HG03558 (cell line): ENCODE results near the gene HTR5A.

Source experiments
- ATAC-seq: cut with Tn5 transposase; IDR thresholded peaks from one replicate; pipeline ENCODE4 v1.9.1; 2021; ENCODE audit warnings: moderate number of reproducible peaks; ENCODE audit not compliant: unreplicated experiment; ENCODE audit errors: extremely low read depth

The HTR5A gene

GRCh38 chr7:155084021-155084420, 13.9 kb downstream of the HTR5A start:
- no peak for ATAC-seq

DNA sequence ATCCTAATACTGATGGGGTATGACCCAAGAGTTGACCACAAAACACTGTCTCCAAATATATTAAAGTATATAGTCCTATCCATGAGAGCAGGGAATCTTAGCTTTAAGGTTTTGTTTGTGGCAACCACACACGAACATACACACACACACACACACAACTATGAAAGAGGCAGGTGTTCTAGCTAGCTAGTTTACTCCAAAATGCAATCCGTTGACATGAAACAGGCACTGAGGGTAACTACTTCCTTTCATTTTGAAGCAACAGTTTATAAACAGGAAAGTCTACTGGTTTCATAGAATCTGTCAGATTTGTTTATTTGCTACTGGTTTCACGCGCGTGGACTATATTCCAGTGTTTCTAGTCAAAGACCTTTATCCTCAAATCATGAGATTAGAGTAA, 14.8 kb downstream of the HTR5A start:
- ATAC-seq: no peak

DNA sequence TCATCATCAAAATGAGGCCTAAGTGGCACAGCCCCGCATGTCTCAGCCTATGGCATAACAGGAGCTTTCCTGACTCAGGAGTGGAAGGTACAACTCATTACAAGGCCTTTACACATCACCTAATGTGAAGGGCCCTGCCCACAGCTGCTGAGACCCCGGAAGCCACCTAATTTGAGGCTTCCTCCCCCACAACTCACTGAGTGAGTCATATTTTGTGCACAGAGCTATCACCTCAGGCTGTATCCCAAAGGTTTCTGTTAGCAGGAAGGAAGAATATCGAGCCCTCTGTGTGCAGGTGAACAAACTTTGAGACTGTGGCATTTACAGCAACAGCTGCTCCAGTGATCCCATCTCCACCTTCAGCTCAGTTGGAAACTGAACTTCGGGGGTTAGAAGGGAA, 20.6 kb downstream of the HTR5A start:
- no peak for ATAC-seq

GRCh38 chr7:155093596-155093995, 23.5 kb downstream of the HTR5A start:
- ATAC-seq: no peak

DNA sequence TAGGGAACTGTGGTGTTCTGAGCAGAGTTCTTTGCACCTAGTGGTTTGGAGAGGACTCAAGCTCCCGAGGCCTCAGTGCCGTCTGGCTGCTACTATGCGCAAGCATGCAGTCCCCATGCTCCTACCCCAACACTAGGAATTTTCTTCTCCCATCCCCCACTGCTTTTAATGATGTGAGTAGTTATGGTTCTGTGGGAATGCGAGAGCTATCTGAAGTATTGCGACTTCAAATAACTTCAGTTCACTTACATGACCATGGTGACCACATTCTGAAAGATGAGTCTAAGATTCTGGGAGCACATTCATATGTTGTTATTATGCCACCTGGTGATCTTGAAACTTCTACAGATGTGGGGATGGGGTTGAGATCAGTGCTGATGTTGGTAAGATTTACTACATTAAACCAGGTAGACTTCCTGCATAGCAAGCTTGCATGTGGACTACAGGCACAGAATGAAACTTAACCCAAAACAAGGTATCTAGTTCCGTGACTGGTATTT, 24.6 kb downstream of the HTR5A start:
- ATAC-seq: no peak

GRCh38 chr7:155097338-155097737, 27.2 kb downstream of the HTR5A start:
- ATAC-seq: no peak

GRCh38 chr7:155103839-155104238, 33.7 kb downstream of the HTR5A start:
- ATAC-seq: no peak

- ATAC-seq: no peak
These were observed 34.8 kb downstream of the HTR5A start for GRCh38 chr7:155104913-155105312.

GRCh38 chr7:155106356-155106755, 36.2 kb downstream of the HTR5A start:
- ATAC-seq: no peak

GRCh38 chr7:155107126-155107525, 37.0 kb downstream of the HTR5A start:
- no peak for ATAC-seq

- ATAC-seq: no peak
These were observed 38.2 kb downstream of the HTR5A start for GRCh38 chr7:155108144-155108901.

GRCh38 chr7:155109121-155109520, 39.0 kb downstream of the HTR5A start:
- ATAC-seq: no peak

DNA sequence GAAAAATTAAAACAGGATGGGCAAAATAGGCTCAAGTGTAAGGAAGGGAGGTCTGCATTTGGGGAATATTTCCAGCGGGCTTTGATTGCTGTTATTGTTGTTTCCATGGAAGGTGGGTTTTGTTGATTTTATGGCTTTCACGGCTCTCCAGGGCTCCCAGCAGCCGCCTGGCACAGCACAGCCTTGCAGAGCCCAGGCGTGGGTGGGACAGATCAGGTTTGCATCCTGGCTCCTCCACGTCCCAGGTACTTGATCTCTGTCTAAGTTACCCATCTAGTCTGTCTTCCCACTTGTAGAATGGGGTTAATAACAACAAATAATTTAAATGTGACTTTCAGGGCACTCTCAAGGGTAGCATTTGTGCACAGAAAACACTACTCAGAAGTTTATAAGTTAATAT, 45.2 kb downstream of the HTR5A start:
- no peak for ATAC-seq

DNA sequence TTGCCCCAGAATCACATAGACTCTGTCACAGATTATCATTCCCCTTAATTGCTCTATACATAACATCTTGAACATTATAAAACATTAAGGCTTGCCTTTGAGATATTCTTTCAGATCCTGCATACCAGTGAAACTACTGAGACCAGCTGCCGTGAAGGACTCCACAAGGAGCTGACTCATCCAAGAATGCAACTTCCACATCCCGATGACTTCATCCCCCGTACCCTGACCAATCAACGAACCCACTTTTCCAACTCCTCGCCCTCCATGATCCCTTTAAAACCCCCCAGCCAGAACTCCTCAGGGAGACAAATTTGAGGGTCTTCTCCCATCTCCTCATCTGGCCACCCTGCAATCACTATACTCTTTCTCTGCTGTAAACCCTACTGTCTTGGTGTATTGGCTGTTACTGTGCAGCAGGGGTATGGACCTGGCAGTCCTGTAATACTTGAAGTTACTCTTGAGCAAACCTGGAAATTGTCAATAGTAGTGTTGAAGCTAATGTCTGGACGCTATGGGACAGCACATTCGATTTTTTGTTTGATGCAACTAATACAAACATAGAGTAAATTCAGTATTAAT, 49.8 kb downstream of the HTR5A start:
- ATAC-seq: no peak

GRCh38 chr7:155120460-155120859, 50.3 kb downstream of the HTR5A start:
- no peak for ATAC-seq

DNA sequence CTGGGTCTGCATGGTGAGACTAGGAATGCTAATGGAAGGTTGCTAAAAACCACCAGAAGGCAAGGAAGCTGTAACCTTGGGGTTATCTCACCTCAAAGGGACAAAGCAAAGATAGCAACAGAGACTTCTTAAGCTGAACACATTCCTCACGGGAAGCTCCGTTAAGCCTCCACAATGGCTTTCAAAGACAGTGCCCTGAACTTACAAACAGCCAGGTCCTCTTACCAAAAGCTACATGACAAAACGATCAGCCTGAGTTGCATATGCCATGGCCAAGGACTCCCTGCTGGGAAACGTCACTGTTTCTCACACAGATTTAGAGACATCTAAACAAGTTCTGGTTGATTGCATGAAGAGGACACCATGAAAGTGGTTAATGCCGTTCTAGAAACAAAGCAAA, 52.7 kb downstream of the HTR5A start:
- no peak for ATAC-seq

DNA sequence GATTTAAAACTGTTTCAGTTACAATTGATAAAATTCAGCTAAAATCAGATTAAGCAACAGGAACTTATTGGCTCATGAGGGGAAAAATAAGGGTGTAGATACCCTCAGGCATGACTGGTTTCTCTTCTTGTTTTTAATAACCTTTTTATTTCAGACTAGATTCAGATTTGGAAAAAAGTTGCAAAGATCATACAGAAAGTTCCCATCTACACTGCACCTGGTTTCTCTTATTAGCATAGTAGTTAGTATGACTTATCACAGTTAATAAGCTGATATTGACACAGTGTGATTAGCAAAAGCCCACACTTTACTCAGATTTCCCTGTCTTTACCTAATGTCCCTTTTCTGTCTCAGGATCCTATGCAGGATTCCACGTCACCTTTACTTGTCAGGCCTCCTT, 53.3 kb downstream of the HTR5A start:
- no peak for ATAC-seq

- no peak for ATAC-seq
These were observed 54.6 kb downstream of the HTR5A start for GRCh38 chr7:155124706-155125105.

DNA sequence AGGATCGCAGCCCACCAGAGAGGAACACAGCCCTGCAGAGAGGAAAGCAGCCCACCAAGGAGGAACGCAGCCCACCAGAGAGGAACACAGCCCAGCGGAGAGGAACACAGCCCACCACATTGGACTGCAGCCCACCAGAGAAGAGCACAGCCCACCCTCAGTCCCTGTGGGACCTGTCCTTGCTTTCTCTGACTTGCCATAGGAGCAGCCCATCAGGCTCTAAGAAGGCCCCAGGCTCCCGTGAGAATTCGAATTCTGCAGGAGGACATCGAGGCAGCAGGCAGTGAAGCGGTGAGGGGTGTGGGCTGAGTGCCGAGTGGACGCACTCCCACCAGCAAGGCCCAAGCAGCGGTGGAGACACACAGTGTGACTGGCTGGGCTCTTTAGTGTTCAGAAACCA, 59.1 kb downstream of the HTR5A start:
- ATAC-seq: no peak

DNA sequence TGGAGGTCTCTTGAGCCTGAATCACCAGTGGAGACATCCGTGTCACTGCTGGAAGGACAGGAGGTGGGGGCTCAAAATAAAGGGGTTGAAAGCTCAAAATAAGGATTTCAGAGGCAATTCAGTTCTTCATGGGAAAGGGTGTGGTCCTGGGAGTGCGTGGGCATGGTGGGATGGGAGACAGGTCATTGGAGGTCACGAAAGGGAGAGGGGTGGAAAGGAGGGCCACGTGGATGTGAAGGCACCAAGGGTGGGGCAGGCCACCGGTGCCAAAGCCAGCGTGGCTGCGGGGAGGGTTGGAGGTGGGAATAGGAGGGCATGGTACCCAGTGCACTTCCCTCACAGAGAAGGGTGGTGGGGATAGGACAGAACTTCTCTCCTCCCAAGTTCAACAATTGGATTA, 59.7 kb downstream of the HTR5A start:
- no peak for ATAC-seq

DNA sequence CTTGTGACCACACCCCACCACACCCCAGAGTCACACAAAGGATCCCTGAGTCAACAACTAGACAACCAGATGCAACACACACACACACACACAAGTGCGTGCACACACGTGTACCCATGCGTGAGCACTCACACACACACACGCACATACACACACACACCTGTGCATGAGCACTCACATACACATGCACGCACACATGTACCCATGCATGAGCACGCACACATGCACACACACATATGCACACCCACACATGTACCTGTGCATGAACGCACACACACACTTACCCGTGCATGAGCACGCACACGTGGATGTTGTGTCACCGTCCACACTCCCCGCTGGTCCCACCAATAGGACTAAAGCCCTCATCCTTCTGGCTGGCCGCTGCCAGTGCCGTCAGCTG, 60.4 kb downstream of the HTR5A start:
- no peak for ATAC-seq

GRCh38 chr7:155131090-155131489, 61.0 kb downstream of the HTR5A start:
- ATAC-seq: no peak
